Activated naive CD8-positive, alpha-beta T cell treated with anti-CD3 and anti-CD28 coated beads for 36 hours (primary cell): ENCODE measurements around the gene HAPLN1. TPM values are rescaled to one million over a fixed set of nuclear protein-coding genes. Genes with fewer than 3 reads are reported as not detected.
"Not testable (repeated sequence)": the region's sequence is repeated elsewhere in the genome, so short reads cannot be mapped to it uniquely, and the experiment has no call there.

Source experiments
- DNase-seq: peaks from one replicate; pipeline ENCODE4 v3.0.0; 2021
- H3K27ac Mint-ChIP-seq: one replicate; pipeline ENCODE4 v1.8.0; 2022; ENCODE audit warnings: mild to moderate bottlenecking, moderate library complexity, mixed read lengths
- H3K27me3 Mint-ChIP-seq: one replicate; pipeline ENCODE4 v1.8.0; 2022; ENCODE audit warnings: mild to moderate bottlenecking, mixed read lengths
- H3K36me3 Mint-ChIP-seq: one replicate; pipeline ENCODE4 v1.8.0; 2021; ENCODE audit warnings: mild to moderate bottlenecking, mixed read lengths
- H3K4me1 Mint-ChIP-seq: one replicate; pipeline ENCODE4 v1.8.0; 2021; ENCODE audit warnings: mixed read lengths
- H3K4me3 Mint-ChIP-seq: one replicate; pipeline ENCODE4 v1.8.0; 2022; ENCODE audit warnings: mild to moderate bottlenecking, moderate library complexity, mixed read lengths
- H3K9me3 Mint-ChIP-seq: one replicate; pipeline ENCODE4 v1.8.0; 2022; ENCODE audit warnings: mixed read lengths
- total RNA-seq, 2 experiments: library from RNA; stranded (reverse); gene quantifications; one replicate each; pipeline ENCODE4 v1.2.3, GENCODE V29; 2021

Gene HAPLN1
- total RNA-seq: not detected

GRCh38 chr5:83720836-83721537 is at the start of gene HAPLN1:
TSS of gene HAPLN1 (minus strand) at chr5:83720855. CDS start at chr5:83673523, 47,332 bp downstream.
- Mint-ChIP-seq H3K36me3 (no peaks in the 10 kb centered on the region), H3K4me3 (peak within 1 kb of the TSS; percentile 67), H3K27ac (no peak within 1 kb of the TSS), H3K27me3 (peaks cover 62% of the 10 kb centered on the region), H3K9me3 (no peaks in the 10 kb centered on the region), H3K4me1 (no peaks in the 10 kb centered on the region)
- no peak for DNase-seq

- no peak for DNase-seq
- Mint-ChIP-seq H3K4me1 (no peaks in the 10 kb centered on the region), H3K36me3 (no peaks in the 10 kb centered on the region), H3K9me3 (peaks cover 10% of the 10 kb centered on the region), H3K4me3 (no peak overlapping the region), H3K27me3 (no peaks in the 10 kb centered on the region), H3K27ac (no peak overlapping the region)
Observed at GRCh38 chr5:83767409-83767992, 46.8 kb upstream of the HAPLN1 start.

- H3K36me3 Mint-ChIP-seq: no peaks in the 10 kb centered on the region
- H3K9me3 Mint-ChIP-seq: peaks cover 10% of the 10 kb centered on the region
- H3K27me3 Mint-ChIP-seq: no peaks in the 10 kb centered on the region
Observed at GRCh38 chr5:83764101-83764500, 43.4 kb upstream of the HAPLN1 start.

DNA sequence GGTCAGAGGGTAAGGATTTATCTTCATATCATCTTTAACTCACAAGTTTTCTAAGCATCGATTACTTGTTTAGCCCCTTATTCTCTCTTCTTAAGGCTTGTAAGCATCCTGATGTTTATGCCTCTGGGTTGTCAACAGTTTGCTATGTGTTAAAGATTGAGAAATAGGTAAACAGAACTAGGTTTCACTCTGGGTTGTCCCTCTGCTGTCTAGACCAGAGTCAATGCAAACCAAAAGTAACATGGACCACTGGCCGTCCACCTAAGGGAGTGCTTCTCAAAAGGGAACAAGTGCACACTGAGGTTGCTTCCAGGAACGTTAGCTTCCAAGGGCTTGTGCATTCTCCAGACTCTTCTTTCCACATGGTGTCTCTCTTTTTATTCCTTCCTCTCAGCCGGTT is 39.9 kb upstream of the HAPLN1 start:
- Mint-ChIP-seq H3K36me3 (no peaks in the 10 kb centered on the region), H3K9me3 (no peaks in the 10 kb centered on the region), H3K4me3 (no peak overlapping the region), H3K4me1 (no peaks in the 10 kb centered on the region), H3K27me3 (peaks cover 8% of the 10 kb centered on the region), H3K27ac (no peak overlapping the region)
- no peak for DNase-seq

More at GRCh38 chr5:83764101-83764500, 43.4 kb upstream of the HAPLN1 start:
- DNase-seq: no peak
- Mint-ChIP-seq H3K4me1 (no peaks in the 10 kb centered on the region), H3K27ac (no peak overlapping the region), H3K4me3 (no peak overlapping the region)

- no peaks in the 10 kb centered on the region for H3K36me3 Mint-ChIP-seq
- H3K9me3 Mint-ChIP-seq: peaks cover 12% of the 10 kb centered on the region
- no peak overlapping the region for H3K27ac Mint-ChIP-seq
- H3K4me3 Mint-ChIP-seq: no peak overlapping the region
- H3K27me3 Mint-ChIP-seq: peaks cover 19% of the 10 kb centered on the region
- no peaks in the 10 kb centered on the region for H3K4me1 Mint-ChIP-seq
- no peak for DNase-seq
Observed at GRCh38 chr5:83752700-83753099, 32.0 kb upstream of the HAPLN1 start.

GRCh38 chr5:83751201-83751600 is 30.5 kb upstream of the HAPLN1 start:
- H3K27me3 Mint-ChIP-seq: peaks cover 16% of the 10 kb centered on the region
- H3K36me3 Mint-ChIP-seq: no peaks in the 10 kb centered on the region
- H3K4me3 Mint-ChIP-seq: no peak overlapping the region
- DNase-seq: no peak
- no peaks in the 10 kb centered on the region for H3K4me1 Mint-ChIP-seq
- H3K9me3 Mint-ChIP-seq: peaks cover 12% of the 10 kb centered on the region
- H3K27ac Mint-ChIP-seq: no peak overlapping the region

GRCh38 chr5:83750749-83751148 is 30.1 kb upstream of the HAPLN1 start:
- peaks cover 12% of the 10 kb centered on the region for H3K9me3 Mint-ChIP-seq

GRCh38 chr5:83745816-83746215 is 25.2 kb upstream of the HAPLN1 start:
- Mint-ChIP-seq H3K4me1 (no peaks in the 10 kb centered on the region), H3K4me3 (no peak overlapping the region), H3K27ac (no peak overlapping the region), H3K36me3 (no peaks in the 10 kb centered on the region), H3K9me3 (peaks cover 10% of the 10 kb centered on the region), H3K27me3 (peaks cover 3% of the 10 kb centered on the region)
- no peak for DNase-seq

More at GRCh38 chr5:83750749-83751148, 30.1 kb upstream of the HAPLN1 start:
- DNase-seq: no peak
- no peaks in the 10 kb centered on the region for H3K36me3 Mint-ChIP-seq
- peaks cover 12% of the 10 kb centered on the region for H3K27me3 Mint-ChIP-seq
- H3K27ac Mint-ChIP-seq: no peak overlapping the region
- no peaks in the 10 kb centered on the region for H3K4me1 Mint-ChIP-seq
- H3K4me3 Mint-ChIP-seq: no peak overlapping the region

DNA sequence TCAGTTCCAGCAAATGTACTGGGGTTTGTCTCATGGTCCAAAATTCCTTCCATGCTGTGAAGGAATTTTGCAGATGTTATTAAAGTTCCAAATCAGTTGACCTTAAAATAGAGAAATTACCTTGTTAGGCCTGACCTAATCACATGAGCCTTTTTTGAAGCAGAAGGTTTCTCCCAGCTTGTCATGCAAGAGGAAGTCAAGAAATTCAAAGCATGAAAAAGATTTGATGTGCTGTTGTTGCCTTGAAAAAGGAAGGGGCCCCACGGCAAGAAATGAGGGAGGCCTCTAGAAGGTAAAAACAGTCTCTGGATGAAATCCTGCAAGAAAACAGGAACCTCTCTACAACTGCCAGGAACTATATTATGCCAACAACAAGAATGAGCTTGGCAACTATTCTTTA is 24.2 kb upstream of the HAPLN1 start:
- H3K9me3 Mint-ChIP-seq: peaks cover 7% of the 10 kb centered on the region
- H3K36me3 Mint-ChIP-seq: no peaks in the 10 kb centered on the region
- no peaks in the 10 kb centered on the region for H3K4me1 Mint-ChIP-seq
- no peak overlapping the region for H3K4me3 Mint-ChIP-seq
- DNase-seq: no peak
- H3K27ac Mint-ChIP-seq: no peak overlapping the region
- peaks cover 3% of the 10 kb centered on the region for H3K27me3 Mint-ChIP-seq

GRCh38 chr5:83742089-83742488 is 21.4 kb upstream of the HAPLN1 start:
- H3K27ac Mint-ChIP-seq: no peak overlapping the region
- no peaks in the 10 kb centered on the region for H3K9me3 Mint-ChIP-seq
- no peaks in the 10 kb centered on the region for H3K36me3 Mint-ChIP-seq
- H3K27me3 Mint-ChIP-seq: peaks cover 3% of the 10 kb centered on the region
- H3K4me1 Mint-ChIP-seq: no peaks in the 10 kb centered on the region
- no peak overlapping the region for H3K4me3 Mint-ChIP-seq
- DNase-seq: no peak

- Mint-ChIP-seq H3K27ac (no peak overlapping the region), H3K4me1 (no peaks in the 10 kb centered on the region), H3K36me3 (no peaks in the 10 kb centered on the region), H3K4me3 (no peak overlapping the region), H3K27me3 (peaks cover 3% of the 10 kb centered on the region), H3K9me3 (no peaks in the 10 kb centered on the region)
- no peak for DNase-seq
Observed at GRCh38 chr5:83741571-83741970, 20.9 kb upstream of the HAPLN1 start.

DNA sequence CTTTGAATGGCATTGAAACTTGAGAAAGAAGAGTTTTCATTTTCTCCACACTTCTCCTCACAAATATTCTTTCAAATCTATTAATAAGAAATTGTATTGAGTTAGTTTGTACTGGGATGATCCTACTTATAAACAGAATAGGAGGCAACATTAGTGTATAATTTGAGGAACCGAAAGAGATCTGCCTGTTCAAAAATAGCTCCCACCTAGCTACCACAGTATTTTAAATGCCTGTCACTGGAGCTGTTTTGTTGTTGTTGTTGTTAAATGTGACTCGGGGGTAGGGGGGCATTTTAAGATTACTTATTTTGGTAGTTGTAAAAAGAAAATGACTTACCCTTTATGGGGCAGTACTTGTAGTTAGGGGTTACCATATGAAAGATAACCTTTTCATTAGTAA is 20.1 kb upstream of the HAPLN1 start:
- Mint-ChIP-seq H3K27me3 (peaks cover 3% of the 10 kb centered on the region), H3K36me3 (no peaks in the 10 kb centered on the region), H3K4me1 (no peaks in the 10 kb centered on the region), H3K9me3 (no peaks in the 10 kb centered on the region), H3K4me3 (no peak overlapping the region), H3K27ac (no peak overlapping the region)
- no peak for DNase-seq

GRCh38 chr5:83736169-83736568 is 15.5 kb upstream of the HAPLN1 start:
- H3K9me3 Mint-ChIP-seq, H3K27me3 Mint-ChIP-seq, H3K4me1 Mint-ChIP-seq, DNase-seq, H3K27ac Mint-ChIP-seq, H3K36me3 Mint-ChIP-seq, H3K4me3 Mint-ChIP-seq: not testable (repeated sequence)

DNA sequence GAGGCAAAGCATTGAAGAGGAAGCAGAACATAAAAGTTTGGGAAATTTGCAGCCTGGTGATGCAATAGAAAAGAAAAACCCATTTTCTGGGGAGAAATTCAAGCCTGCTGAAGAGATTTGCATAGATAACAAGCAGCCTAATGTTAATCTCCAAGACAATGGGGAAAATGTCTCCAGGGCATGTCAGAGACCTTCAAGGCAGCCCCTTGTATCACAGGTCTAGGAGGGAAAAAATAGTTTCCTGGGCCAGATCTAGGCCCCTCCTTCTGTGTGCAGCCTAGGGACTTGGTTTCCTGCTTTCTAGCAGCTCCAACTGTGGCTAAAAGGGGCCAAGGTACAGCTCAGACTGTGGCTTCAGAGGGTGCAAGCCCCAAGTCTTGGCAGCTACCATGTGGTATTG is 14.4 kb upstream of the HAPLN1 start:
- H3K4me1 Mint-ChIP-seq, H3K27ac Mint-ChIP-seq, H3K4me3 Mint-ChIP-seq, H3K36me3 Mint-ChIP-seq, DNase-seq, H3K27me3 Mint-ChIP-seq, H3K9me3 Mint-ChIP-seq: not testable (repeated sequence)

- Mint-ChIP-seq H3K9me3 (peaks cover 5% of the 10 kb centered on the region), H3K4me1 (no peaks in the 10 kb centered on the region), H3K27me3 (peaks cover 15% of the 10 kb centered on the region), H3K4me3 (no peak overlapping the region), H3K27ac (no peak overlapping the region), H3K36me3 (no peaks in the 10 kb centered on the region)
- DNase-seq: no peak
Observed at GRCh38 chr5:83731638-83732037, 11.0 kb upstream of the HAPLN1 start.

DNA sequence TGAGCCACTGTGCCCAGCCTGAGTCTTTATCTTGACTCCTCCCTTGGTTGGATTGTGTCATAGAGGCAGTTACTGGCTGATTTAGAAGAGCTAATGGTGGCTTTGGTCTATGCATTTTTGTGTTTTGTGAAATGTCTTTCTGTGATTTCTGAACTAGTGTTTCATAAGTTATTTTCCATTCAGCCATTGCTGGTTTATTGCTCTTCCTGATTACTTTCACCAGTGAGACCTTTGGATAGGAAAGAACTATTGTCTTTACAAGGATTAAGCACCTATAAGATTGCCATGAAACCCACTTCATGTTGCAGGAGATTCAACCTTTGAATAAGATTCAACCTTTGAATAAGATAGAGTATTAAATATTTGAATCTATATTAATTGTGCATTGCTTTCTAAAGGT is 8.7 kb upstream of the HAPLN1 start:
- DNase-seq: no peak
- no peaks in the 10 kb centered on the region for H3K4me1 Mint-ChIP-seq
- no peak overlapping the region for H3K27ac Mint-ChIP-seq
- H3K27me3 Mint-ChIP-seq: peaks cover 23% of the 10 kb centered on the region
- H3K36me3 Mint-ChIP-seq: no peaks in the 10 kb centered on the region
- H3K4me3 Mint-ChIP-seq: no peak overlapping the region
- H3K9me3 Mint-ChIP-seq: peaks cover 4% of the 10 kb centered on the region
